Measurements from ENCODE around the gene CT45A8. TPM values are rescaled to one million over a fixed set of nuclear protein-coding genes. Genes with fewer than 3 reads are reported as not detected.
"Not testable (repeated sequence)": the region's sequence is repeated elsewhere in the genome, so short reads cannot be mapped to it uniquely, and the experiment has no call there.

Gene CT45A8
- total RNA-seq, 1 donor from 2014 or later: not detected

DNA sequence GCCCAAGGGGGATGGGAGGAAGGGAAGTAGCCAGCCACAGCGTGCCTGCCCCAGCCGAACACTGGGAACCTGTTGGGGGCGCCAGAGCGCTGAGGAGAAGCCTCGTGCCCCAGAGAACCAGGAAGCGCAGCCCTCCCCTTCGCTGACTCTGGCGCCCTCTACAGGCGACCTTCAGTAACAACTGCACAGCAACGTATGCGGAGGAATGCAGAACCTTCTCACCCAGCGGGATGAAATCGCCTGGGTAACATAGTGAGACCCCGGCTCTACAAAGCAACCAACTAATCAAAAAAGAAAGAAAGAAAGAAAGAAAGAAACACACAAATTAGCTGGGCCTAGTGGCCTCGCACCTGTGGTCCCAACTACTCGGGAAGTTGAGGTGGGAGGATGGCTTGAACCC is 51.7 kb downstream of the CT45A8 start, which contains the start of gene CT45A6:
Gene CT45A6 (minus strand): TSS at position 101 of the 400 bp plus-strand sequence. CDS start 3,794 bp downstream, outside the sequence.
- H3K36me3 ChIP-seq; H3K4me1 ChIP-seq; H3K27ac ChIP-seq (replicated peaks); H3K9me3 ChIP-seq (replicated peaks); intact Hi-C loops (cut with micrococcal nuclease); DNase-seq; H3K4me3 ChIP-seq; H3K27me3 ChIP-seq (ENCODE audit: low read depth): not testable (repeated sequence)

Other genes starting within 250 kb of the CT45A8 start
- gene CT45A1, start 140.9 kb downstream of the CT45A8 start, total RNA-seq: not detected
- not detected for gene CT45A3, start 86.3 kb downstream of the CT45A8 start, total RNA-seq
- gene CT45A5, start 69.0 kb downstream of the CT45A8 start, total RNA-seq: not detected
- gene CT45A6, start 51.8 kb downstream of the CT45A8 start, total RNA-seq: not detected
- gene CT45A2, start 34.5 kb downstream of the CT45A8 start, total RNA-seq: not detected
- not detected for gene CT45A7, start 17.3 kb downstream of the CT45A8 start, total RNA-seq
- not detected for gene CT45A9, start 17.3 kb upstream of the CT45A8 start, total RNA-seq
- gene CT45A10, start 38.9 kb upstream of the CT45A8 start, total RNA-seq: not detected
- gene SAGE1, start 39.2 kb upstream of the CT45A8 start, total RNA-seq: not detected
- gene MMGT1, start 119.5 kb upstream of the CT45A8 start, total RNA-seq: 25.3 TPM
- 15.6 TPM for gene SLC9A6, start 130.9 kb upstream of the CT45A8 start, total RNA-seq